H9 (cell line): ENCODE measurements around the gene EPS8L3. TPM values are rescaled to one million over a fixed set of nuclear protein-coding genes. Genes with fewer than 3 reads are reported as not detected.

Source experiments
- DNase-seq: peaks from one replicate; pipeline ENCODE4 v3.0.0-alpha.2; 2017
- H2AFZ ChIP-seq: one replicate; pipeline ENCODE4 v1.6.1; 2013; ENCODE audit warnings: mild to moderate bottlenecking, low read length, control low read depth, moderate library complexity
- H2AK5ac ChIP-seq: 2 replicates; pipeline ENCODE4 v1.6.1; 2013; ENCODE audit warnings: low read length, control low read depth, mixed read lengths; ENCODE audit not compliant: insufficient read length
- H2BK120ac ChIP-seq: one replicate; pipeline ENCODE4 v1.6.1; 2013; ENCODE audit warnings: low read depth, mild to moderate bottlenecking, low read length, control low read depth, inconsistent platforms; ENCODE audit not compliant: poor library complexity, severe bottlenecking
- H2BK12ac ChIP-seq: 2 replicates; pipeline ENCODE4 v1.6.1; 2013; ENCODE audit warnings: low read length, control low read depth, mixed read lengths, low read depth; ENCODE audit not compliant: insufficient read length
- H2BK15ac ChIP-seq: 2 replicates; pipeline ENCODE4 v1.6.1; 2013; ENCODE audit warnings: low read depth, low read length, control low read depth
- H2BK20ac ChIP-seq: one replicate; pipeline ENCODE4 v1.6.1; 2013; ENCODE audit warnings: low read depth, mild to moderate bottlenecking, low read length, control low read depth, inconsistent platforms; ENCODE audit not compliant: poor library complexity, severe bottlenecking
- H2BK5ac ChIP-seq: 2 replicates; pipeline ENCODE4 v1.6.1; 2013; ENCODE audit warnings: low read length, control low read depth, mixed read lengths; ENCODE audit not compliant: insufficient read length
- H3K14ac ChIP-seq: 2 replicates; pipeline ENCODE4 v1.6.1; 2013; ENCODE audit warnings: low read length, control low read depth; ENCODE audit not compliant: insufficient read depth
- H3K18ac ChIP-seq: 2 replicates; pipeline ENCODE4 v1.6.1; 2013; ENCODE audit warnings: low read depth, mild to moderate bottlenecking, mixed read lengths, low read length, control low read depth; ENCODE audit not compliant: insufficient read length
- H3K23ac ChIP-seq: 2 replicates; pipeline ENCODE4 v1.6.1; 2013; ENCODE audit warnings: low read length, control low read depth, mixed read lengths, low read depth; ENCODE audit not compliant: insufficient read length
- H3K23me2 ChIP-seq: 2 replicates; pipeline ENCODE4 v1.6.1; 2013; ENCODE audit warnings: low read depth, mild to moderate bottlenecking, mixed read lengths, low read length, control low read depth; ENCODE audit not compliant: insufficient read length, poor library complexity, severe bottlenecking
- H3K27ac ChIP-seq: 2 replicates; pipeline ENCODE4 v1.5.1; 2013; ENCODE audit warnings: low read length, control low read depth, mixed read lengths, low read depth; ENCODE audit not compliant: insufficient read length
- H3K27me3 ChIP-seq: 2 replicates; pipeline ENCODE4 v1.6.1; 2013; ENCODE audit warnings: low read length, control low read depth, inconsistent platforms; ENCODE audit not compliant: insufficient read depth
- H3K4ac ChIP-seq: 2 replicates; pipeline ENCODE4 v1.6.1; 2013; ENCODE audit warnings: low read depth, mild to moderate bottlenecking, control low read depth, inconsistent platforms, low read length, moderate library complexity
- H3K4me1 ChIP-seq: 2 replicates; pipeline ENCODE4 v1.6.1; 2013; ENCODE audit warnings: low read length, control low read depth, inconsistent platforms; ENCODE audit not compliant: insufficient read depth
- H3K4me2 ChIP-seq: 2 replicates; pipeline ENCODE4 v1.6.1; 2013; ENCODE audit warnings: low read length, control low read depth, mixed read lengths; ENCODE audit not compliant: insufficient read length, insufficient read depth
- H3K56ac ChIP-seq: 2 replicates; pipeline ENCODE4 v1.6.1; 2013; ENCODE audit warnings: low read depth, mild to moderate bottlenecking, mixed read lengths, low read length, control low read depth; ENCODE audit not compliant: insufficient read length
- H3K79me1 ChIP-seq: 2 replicates; pipeline ENCODE4 v1.6.1; 2013; ENCODE audit warnings: low read depth, mild to moderate bottlenecking, moderate library complexity, low read length, control low read depth, inconsistent platforms; ENCODE audit not compliant: insufficient read depth, poor library complexity, severe bottlenecking
- H3K79me2 ChIP-seq: 2 replicates; pipeline ENCODE4 v1.6.1; 2013; ENCODE audit warnings: low read length, control low read depth, inconsistent platforms; ENCODE audit not compliant: insufficient read depth
- H3K9ac ChIP-seq: 2 replicates; pipeline ENCODE4 v1.6.1; 2013; ENCODE audit warnings: low read length, control low read depth, mixed read lengths; ENCODE audit not compliant: insufficient read length; ENCODE audit errors: extremely low read depth
- H3K9me3 ChIP-seq: one replicate; pipeline ENCODE4 v1.6.1; 2013; ENCODE audit warnings: low read depth, low read length, inconsistent platforms; ENCODE audit not compliant: control insufficient read depth
- H3T11ph ChIP-seq: one replicate; pipeline ENCODE4 v1.6.1; 2013; ENCODE audit warnings: mild to moderate bottlenecking, low read length, control low read depth, inconsistent platforms
- H4K20me1 ChIP-seq: one replicate; pipeline ENCODE4 v1.6.1; 2013; ENCODE audit not compliant: control insufficient read depth, insufficient read length, insufficient read depth
- H4K5ac ChIP-seq: 2 replicates; pipeline ENCODE4 v1.6.1; 2013; ENCODE audit warnings: low read depth, mild to moderate bottlenecking, mixed read lengths, low read length, control low read depth; ENCODE audit not compliant: insufficient read length
- H4K8ac ChIP-seq: replicated peaks from 2 replicates; pipeline ENCODE4 v1.6.1; 2013; ENCODE audit warnings: low read length, control low read depth, mixed read lengths, low read depth; ENCODE audit not compliant: insufficient read length
- H4K91ac ChIP-seq: 2 replicates; pipeline ENCODE4 v1.6.1; 2013; ENCODE audit warnings: low read depth, mild to moderate bottlenecking, moderate library complexity, mixed read lengths, low read length, control low read depth; ENCODE audit not compliant: insufficient read length
- H3K27ac Mint-ChIP-seq, 3 experiments: 2 replicates in 2 of 3; 3 replicates in 1 of 3; pipeline ENCODE4 v1.8.0; 2020 to 2021; ENCODE audit warnings: mixed read lengths in 3 of 3, mild to moderate bottlenecking in 1 of 3, moderate library complexity in 1 of 3
- H3K27me3 Mint-ChIP-seq: 2 replicates; pipeline ENCODE4 v1.8.0; 2021; ENCODE audit warnings: low read depth, mild to moderate bottlenecking, moderate library complexity, mixed read lengths
- H3K36me3 Mint-ChIP-seq, 3 experiments: 2 replicates in 2 of 3; 3 replicates in 1 of 3; pipeline ENCODE4 v1.8.0; 2020 to 2021; ENCODE audit warnings: low read depth in 3 of 3, mixed read lengths in 3 of 3; ENCODE audit not compliant: insufficient read depth in 1 of 3
- H3K4me1 Mint-ChIP-seq, 2 experiments: 2 replicates each; pipeline ENCODE4 v1.8.0; 2020; ENCODE audit warnings: mixed read lengths in 2 of 2
- H3K4me3 Mint-ChIP-seq, 2 experiments: 2 replicates in 1 of 2; 3 replicates in 1 of 2; pipeline ENCODE4 v1.8.0; 2020 to 2021; ENCODE audit warnings: mild to moderate bottlenecking in 2 of 2, mixed read lengths in 2 of 2, moderate library complexity in 1 of 2
- H3K9me3 Mint-ChIP-seq, 2 experiments: 2 replicates in 1 of 2; 3 replicates in 1 of 2; pipeline ENCODE4 v1.8.0; 2020; ENCODE audit warnings: mild to moderate bottlenecking in 2 of 2, mixed read lengths in 2 of 2, moderate library complexity in 1 of 2
- CTCF ChIP-seq: fragments of 200-600 bp; sonication (generic); conservative IDR thresholded peaks from 3 replicates; pipeline ENCODE4 v1.8.0; 2021; ENCODE audit warnings: antibody characterized with exemption, mild to moderate bottlenecking
- WGBS: extraction: QIAGEN DNeasy Blood & Tissue Kit; methylation state at CpG from one replicate; pipeline ENCODE4 v1.1.7; 2013; ENCODE audit warnings: missing lambda C conversion rate, low lambda C conversion rate, mixed read lengths; ENCODE audit not compliant: insufficient read length; ENCODE audit errors: extremely low coverage; 5-methylcytosine and 5-hydroxymethylcytosine counted together
- total RNA-seq: library from RNA; stranded (reverse); gene quantifications from 2 replicates; pipeline ENCODE4 v1.2.1, GENCODE V29; 2021

The EPS8L3 gene
- total RNA-seq, 1 experiment from 2014 or later, result not detected

- WGBS, result no CpG with 5 or more reads among the region's 1 CpG
These were observed 37.7 kb downstream of the EPS8L3 start for GRCh38 chr1:109726007-109726406.

More at GRCh38 chr1:109726007-109726406, 37.7 kb downstream of the EPS8L3 start:
- Histone ChIP-seq H3K23ac (no peak overlapping the region), H3K56ac (no peak overlapping the region), H4K91ac (no peak overlapping the region), H3K27me3 (no peaks in the 10 kb centered on the region), H2BK5ac (no peak overlapping the region), H3K9ac (no peak overlapping the region), H2AFZ (no peak overlapping the region), H3K9me3 (peaks cover 11% of the 10 kb centered on the region), H4K8ac (no peak overlapping the region), H2BK12ac (no peak overlapping the region), H4K20me1 (no peaks in the 10 kb centered on the region), H3K14ac (no peak overlapping the region), H3K79me1 (no peaks in the 10 kb centered on the region), H3K79me2 (no peaks in the 10 kb centered on the region), H2AK5ac (no peak overlapping the region), H4K5ac (no peak overlapping the region), H3K27ac (no peak overlapping the region), H3T11ph (no peak overlapping the region), H3K18ac (no peak overlapping the region), H2BK120ac (no peak overlapping the region), H3K23me2 (no peaks in the 10 kb centered on the region), H3K4ac (no peak overlapping the region), H2BK20ac (no peak overlapping the region), H2BK15ac (no peak overlapping the region), H3K4me2 (no peak overlapping the region), H3K4me1 (no peaks in the 10 kb centered on the region)
- Mint-ChIP-seq H3K27me3 (peaks cover 16% of the 10 kb centered on the region), H3K36me3 (peaks cover 0 to 5% (median 4%) of the 10 kb centered on the region in 3 experiments; a peak in 4 of 7 replicates), H3K27ac (no peak overlapping the region), H3K4me3 (no peak overlapping the region), H3K4me1 (peaks cover 9 to 22% of the 10 kb centered on the region in 2 experiments; a peak in 3 of 4 replicates), H3K9me3 (peaks cover 10 to 17% of the 10 kb centered on the region in 2 experiments)
- no peak for TF ChIP-seq CTCF
- no peak for DNase-seq
